Psoas muscle (tissue), 8 donors: ENCODE results near the gene GNE. TPM values are rescaled to one million over a fixed set of nuclear protein-coding genes. Genes with fewer than 3 reads are reported as not detected.

Experiments
- ATAC-seq, 4 donors: fragments of 200-7000 bp; cut with Tn5 transposase; one replicate each; pipeline ENCODE4 v1.9.1; 2020; ENCODE audit warnings: moderate library complexity in 3 of 4, mild to moderate bottlenecking in 2 of 4
- DNase-seq, 2 donors: peaks; one replicate each; pipeline ENCODE4 v3.0.0-alpha.2; 2020
- H3K27ac ChIP-seq: fragments of 200-600 bp; one replicate; pipeline ENCODE4 v1.8.0; 2022
- H3K27me3 ChIP-seq, 3 donors: fragments of 200-600 bp in 1 of 3; one replicate each; pipeline versions ENCODE4 v1.6.1 to v1.8.0; 2013 to 2022; ENCODE audit warnings: low read length in 2 of 3, mild to moderate bottlenecking in 2 of 3, moderate library complexity in 1 of 3; ENCODE audit not compliant: insufficient read depth in 3 of 3
- H3K36me3 ChIP-seq, 2 donors: fragments of 200-600 bp in 1 of 2; one replicate each; pipeline versions ENCODE4 v1.6.1 to v1.8.0; 2013 to 2022; ENCODE audit warnings: low read depth in 1 of 2, mild to moderate bottlenecking in 1 of 2, moderate library complexity in 1 of 2; ENCODE audit not compliant: insufficient read depth in 1 of 2
- H3K4me1 ChIP-seq: fragments of 200-600 bp; one replicate; pipeline ENCODE4 v1.8.0; 2022
- H3K4me3 ChIP-seq: fragments of 200-600 bp; one replicate; pipeline ENCODE4 v1.8.0; 2022; ENCODE audit warnings: mild to moderate bottlenecking
- H3K9me3 ChIP-seq: fragments of 200-600 bp; one replicate; pipeline ENCODE4 v1.8.0; 2022
- WGBS, 3 donors: extraction: QIAGEN DNeasy Blood & Tissue Kit; methylation state at CpG; one replicate each; pipeline versions ENCODE4 v1.1.6 to v1.1.7; 2013; 5-methylcytosine and 5-hydroxymethylcytosine counted together
- intact Hi-C, 2 donors: fragments of 100-400 bp; cut with DNase I; formaldehyde crosslinking; loops; one replicate each; pipeline versions ENCODE4 v1.11.0 to v1.14.2; 2022
- polyA plus RNA-seq, 3 donors: library from polyadenylated mRNA; stranded (reverse); fragments of 200-250 nt; gene quantifications; one replicate each; pipeline ENCODE4 v1.2.3, GENCODE V29; 2013
- total RNA-seq, 4 donors: library from RNA; stranded (reverse); fragmentation: NEBNext Ultra II Directional in 2 of 4; extraction: Animal tissue kit (Norgen Biotek cat#: 25700) in 2 of 4; gene quantifications; one replicate each; pipeline versions ENCODE4 v1.2.1 to v1.2.4, GENCODE V29; 2021 to 2023
- TF ChIP-seq, protein P1 (sequence below): fragments of 200-600 bp; IDR thresholded peaks from one replicate; pipeline ENCODE4 v1.8.0; 2022; ENCODE audit warnings: antibody characterized with exemption
- donor health status: healthy with polysubstance abuse.
- donor health status: DM: no; HTN: no; CAD: no; lungs with moderate emphysema.
- donor health status: Bipolar disorder and iron deficiency.
- donor health status: healthy.
- donor health status: DM: yes; HTN: yes; CAD: no.
- donor health status: DM: no; HTN: no; CAD: no.
- donor health status: DM: no; HTN: no; CAD: no.
- donor health status: DM: yes; HTN: yes; CAD: no.

Gene GNE
- total and polyA plus RNA-seq, 7 donors = 3.0 to 11.6 (median 8.9) TPM

DNA sequence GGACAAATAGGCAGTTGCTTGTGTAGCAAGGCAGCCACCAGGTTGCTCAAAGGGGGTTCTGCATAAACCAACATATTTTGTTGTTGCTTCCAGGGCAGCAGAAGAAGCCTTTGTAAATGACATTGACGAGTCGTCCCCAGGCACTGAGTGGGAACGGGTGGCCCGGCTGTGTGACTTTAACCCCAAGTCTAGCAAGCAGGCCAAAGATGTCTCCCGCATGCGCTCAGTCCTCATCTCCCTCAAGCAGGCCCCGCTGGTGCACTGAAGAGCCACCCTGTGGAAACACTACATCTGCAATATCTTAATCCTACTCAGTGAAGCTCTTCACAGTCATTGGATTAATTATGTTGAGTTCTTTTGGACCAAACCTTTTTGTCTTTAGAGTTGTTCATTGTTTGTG, 46.7 kb downstream of the GNE start:
- no peak overlapping the region for H3K4me3 ChIP-seq
- no peak for ATAC-seq
- H3K27ac ChIP-seq = peak overlapping the region; percentile 26
- TF ChIP-seq, protein P1, sequence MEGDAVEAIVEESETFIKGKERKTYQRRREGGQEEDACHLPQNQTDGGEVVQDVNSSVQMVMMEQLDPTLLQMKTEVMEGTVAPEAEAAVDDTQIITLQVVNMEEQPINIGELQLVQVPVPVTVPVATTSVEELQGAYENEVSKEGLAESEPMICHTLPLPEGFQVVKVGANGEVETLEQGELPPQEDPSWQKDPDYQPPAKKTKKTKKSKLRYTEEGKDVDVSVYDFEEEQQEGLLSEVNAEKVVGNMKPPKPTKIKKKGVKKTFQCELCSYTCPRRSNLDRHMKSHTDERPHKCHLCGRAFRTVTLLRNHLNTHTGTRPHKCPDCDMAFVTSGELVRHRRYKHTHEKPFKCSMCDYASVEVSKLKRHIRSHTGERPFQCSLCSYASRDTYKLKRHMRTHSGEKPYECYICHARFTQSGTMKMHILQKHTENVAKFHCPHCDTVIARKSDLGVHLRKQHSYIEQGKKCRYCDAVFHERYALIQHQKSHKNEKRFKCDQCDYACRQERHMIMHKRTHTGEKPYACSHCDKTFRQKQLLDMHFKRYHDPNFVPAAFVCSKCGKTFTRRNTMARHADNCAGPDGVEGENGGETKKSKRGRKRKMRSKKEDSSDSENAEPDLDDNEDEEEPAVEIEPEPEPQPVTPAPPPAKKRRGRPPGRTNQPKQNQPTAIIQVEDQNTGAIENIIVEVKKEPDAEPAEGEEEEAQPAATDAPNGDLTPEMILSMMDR = no peak
- 70 to 76% (median 73%) methylated on average over 7 of the region's 7 CpGs for WGBS, 3 donors
- DNase-seq = no peak
- H3K4me1 ChIP-seq = peaks cover 59% of the 10 kb centered on the region
- intact Hi-C loops = no loop called here
- no peaks in the 10 kb centered on the region for H3K9me3 ChIP-seq
- peaks cover 5 to 60% of the 10 kb centered on the region in 2 donors for H3K36me3 ChIP-seq
- no peaks in the 10 kb centered on the region for H3K27me3 ChIP-seq

DNA sequence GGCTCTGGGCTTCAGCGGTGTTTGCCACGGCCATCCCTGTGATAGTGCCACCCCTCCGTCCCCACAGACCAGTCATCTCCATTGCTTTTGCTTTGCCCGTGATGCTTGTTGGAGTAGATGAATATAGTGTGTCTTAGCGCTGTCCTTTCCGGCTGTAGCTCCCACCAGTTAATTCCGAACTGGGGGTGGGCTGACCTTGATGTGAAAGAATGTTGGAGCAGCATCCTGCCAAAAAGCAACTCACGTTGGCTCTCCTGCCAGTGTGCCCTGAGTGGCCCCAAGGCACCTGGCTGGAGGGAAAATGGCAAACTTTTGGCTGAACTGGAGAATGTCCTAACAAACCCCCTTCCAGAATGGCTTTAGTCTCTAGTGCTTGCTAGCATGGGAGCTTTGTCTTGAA, 47.5 kb downstream of the GNE start:
- TF ChIP-seq, protein P1 = no peak
- H3K9me3 ChIP-seq = no peaks in the 10 kb centered on the region
- H3K27me3 ChIP-seq = no peaks in the 10 kb centered on the region
- DNase-seq (no peak), ATAC-seq (no peak)
- WGBS, 3 donors = 48 to 64% (median 51%) methylated on average over 8 of the region's 8 CpGs
- peaks cover 8 to 65% of the 10 kb centered on the region in 2 donors for H3K36me3 ChIP-seq
- no peak overlapping the region for H3K4me3 ChIP-seq
- H3K4me1 ChIP-seq = peaks cover 55% of the 10 kb centered on the region
- H3K27ac ChIP-seq = no peak overlapping the region
- intact Hi-C loops = no loop called here

DNA sequence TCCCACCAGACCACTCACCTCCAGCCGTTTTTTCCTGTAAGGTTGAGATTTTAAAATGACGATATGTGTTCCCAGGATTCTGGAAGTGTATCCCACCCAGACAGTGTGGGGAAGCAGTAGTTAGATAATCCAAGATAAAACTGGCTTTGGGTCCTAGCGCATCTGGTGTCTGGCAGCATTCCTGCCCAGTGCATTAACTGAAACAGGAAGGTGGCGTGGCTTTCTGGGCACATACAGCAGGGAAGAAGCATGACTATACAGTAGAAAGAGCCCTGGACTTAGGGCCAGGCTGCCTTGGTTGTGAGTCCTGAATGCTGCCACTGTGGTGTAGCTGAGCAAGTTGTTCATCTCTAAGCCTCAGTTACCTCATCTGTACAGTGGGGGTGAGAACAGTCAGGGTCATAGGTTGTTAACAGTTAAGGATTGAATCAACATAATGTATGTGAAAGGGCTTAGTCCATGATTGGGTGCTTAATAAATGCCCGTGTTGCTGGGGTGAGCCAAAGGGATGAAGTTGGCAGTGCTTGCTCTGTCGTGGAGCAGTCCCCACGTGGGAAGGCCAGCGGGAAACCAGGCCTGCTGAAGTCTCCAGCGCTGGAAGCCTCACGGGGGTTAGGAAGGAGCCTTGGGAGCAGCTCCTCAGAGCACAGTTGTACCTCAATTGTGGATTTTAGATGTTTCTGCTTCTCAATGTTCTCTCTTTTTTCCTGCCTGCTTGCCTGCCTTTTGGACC, 49.6 kb downstream of the GNE start:
- no peaks in the 10 kb centered on the region for H3K27me3 ChIP-seq
- no peak for DNase-seq
- peak overlapping the region; percentile 65 for H3K27ac ChIP-seq
- H3K4me1 ChIP-seq = peaks cover 43% of the 10 kb centered on the region
- ATAC-seq = no peak
- H3K4me3 ChIP-seq = no peak overlapping the region
- TF ChIP-seq, protein P1 = no peak
- intact Hi-C loops = no loop called here
- WGBS, 3 donors = 40 to 69% (median 43%) methylated on average over 10 of the region's 10 CpGs
- peaks cover 13 to 86% of the 10 kb centered on the region in 2 donors for H3K36me3 ChIP-seq
- no peaks in the 10 kb centered on the region for H3K9me3 ChIP-seq

DNA sequence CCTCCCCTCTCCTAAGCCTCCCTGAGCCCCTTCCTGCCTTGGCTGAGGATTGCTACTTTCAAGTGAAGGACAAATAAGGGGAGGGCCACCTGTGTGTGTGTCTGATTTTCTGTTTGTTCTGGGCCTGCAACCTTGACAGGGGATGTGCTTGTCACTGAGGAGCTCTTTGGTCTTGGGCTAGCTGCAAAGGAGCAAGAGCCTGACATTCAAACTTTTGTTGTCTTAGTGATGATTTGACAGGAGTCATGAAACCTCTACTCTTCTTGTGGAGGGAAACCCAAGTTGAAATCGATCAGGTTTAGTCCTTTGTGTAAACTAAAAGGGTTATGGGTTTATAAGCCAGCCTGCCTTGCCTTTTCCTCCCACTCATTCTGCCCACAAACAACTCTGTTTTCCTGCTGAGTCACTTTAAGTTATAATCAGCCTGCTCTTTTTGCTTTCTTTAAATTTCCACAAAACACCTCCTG, 50.7 kb downstream of the GNE start:
- TF ChIP-seq, protein P1 = no peak
- Histone ChIP-seq H3K9me3 (no peaks in the 10 kb centered on the region), H3K27me3 (no peaks in the 10 kb centered on the region), H3K27ac (peak overlapping the region; percentile 65), H3K36me3 (peaks cover 19 to 92% of the 10 kb centered on the region in 2 donors), H3K4me3 (no peak overlapping the region), H3K4me1 (peaks cover 39% of the 10 kb centered on the region)
- ATAC-seq = peak; percentile 2 to 21 (median 9)
- intact Hi-C loops = no loop called here
- no peak for DNase-seq
- WGBS, 3 donors = 43 to 73% (median 63%) methylated on average over 1 of the region's 1 CpG
